HEK293T (cell line): Measurements from ENCODE around the gene CMPK2.

Experiments used
- CTCF ChIA-PET: fragments of 350-600 bp; formaldehyde crosslinking; extraction: SDS; loops from one replicate; lab custom pipeline; 2021; ENCODE audit warnings: antibody characterized with exemption, inconsistent platforms; lab: Yijun Ruan, JAX
- POLR2A ChIA-PET: fragments of 350-600 bp; formaldehyde crosslinking; extraction: SDS; loops from one replicate; lab custom pipeline; 2020; ENCODE audit warnings: antibody characterized with exemption, inconsistent platforms; lab: Yijun Ruan, JAX
- DNase-seq: peaks from one replicate; pipeline ENCODE4 v3.0.0; 2012; ENCODE audit warnings: mixed read lengths; ENCODE audit errors: extremely low spot score
- ARNT ChIP-seq: fragments of 450-650 bp; IDR thresholded peaks from 2 replicates; pipeline ENCODE4 v1.6.1; 2017; ENCODE audit warnings: mild to moderate bottlenecking
- BHLHE40 ChIP-seq: fragments of 450-650 bp; IDR thresholded peaks from 2 replicates; pipeline ENCODE4 v1.6.1; 2016; ENCODE audit warnings: mild to moderate bottlenecking, moderate library complexity, borderline replicate concordance
- CTBP1 ChIP-seq: fragments of 450-650 bp; IDR thresholded peaks from 2 replicates; pipeline ENCODE4 v1.6.1; 2016; ENCODE audit warnings: borderline replicate concordance
- ELF4 ChIP-seq: fragments of 450-650 bp; IDR thresholded peaks from 2 replicates; pipeline ENCODE4 v1.6.1; 2017; ENCODE audit warnings: antibody characterized with exemption
- FOXA1 ChIP-seq: fragments of 450-650 bp; IDR thresholded peaks from 2 replicates; pipeline ENCODE4 v1.6.1; 2016; ENCODE audit warnings: mild to moderate bottlenecking
- FOXK2 ChIP-seq: fragments of 450-650 bp; IDR thresholded peaks from 2 replicates; pipeline ENCODE4 v1.6.1; 2016; ENCODE audit warnings: mild to moderate bottlenecking
- FOXM1 ChIP-seq: fragments of 450-650 bp; IDR thresholded peaks from 2 replicates; pipeline ENCODE4 v1.6.1; 2017; ENCODE audit warnings: mild to moderate bottlenecking, borderline replicate concordance
- HDGF ChIP-seq: fragments of 450-650 bp; IDR thresholded peaks from 2 replicates; pipeline ENCODE4 v1.6.1; 2017; ENCODE audit warnings: antibody characterized with exemption, borderline replicate concordance
- L3MBTL2 ChIP-seq: fragments of 450-650 bp; conservative IDR thresholded peaks from 2 replicates; pipeline ENCODE4 v1.6.1; 2016; ENCODE audit warnings: mild to moderate bottlenecking
- LEF1 ChIP-seq: fragments of 450-650 bp; IDR thresholded peaks from 2 replicates; pipeline ENCODE4 v1.6.1; 2017; ENCODE audit warnings: mild to moderate bottlenecking, borderline replicate concordance
- NFRKB ChIP-seq: fragments of 450-650 bp; IDR thresholded peaks from 2 replicates; pipeline ENCODE4 v1.6.1; 2016; ENCODE audit warnings: mild to moderate bottlenecking, moderate library complexity
- SP1 ChIP-seq: fragments of 450-650 bp; IDR thresholded peaks from 2 replicates; pipeline ENCODE4 v1.6.1; 2017
- SUZ12 ChIP-seq: fragments of 450-650 bp; IDR thresholded peaks from 2 replicates; pipeline ENCODE4 v1.6.1; 2016; ENCODE audit warnings: mild to moderate bottlenecking
- TARDBP ChIP-seq: fragments of 450-650 bp; IDR thresholded peaks from 2 replicates; pipeline ENCODE4 v1.6.1; 2016
- ZNF384 ChIP-seq: fragments of 450-650 bp; IDR thresholded peaks from 2 replicates; pipeline ENCODE4 v1.6.1; 2016
- TF ChIP-seq, protein P1 (sequence below): fragments of 450-650 bp; IDR thresholded peaks from 2 replicates; pipeline ENCODE4 v1.6.1; 2016

Gene CMPK2

DNA sequence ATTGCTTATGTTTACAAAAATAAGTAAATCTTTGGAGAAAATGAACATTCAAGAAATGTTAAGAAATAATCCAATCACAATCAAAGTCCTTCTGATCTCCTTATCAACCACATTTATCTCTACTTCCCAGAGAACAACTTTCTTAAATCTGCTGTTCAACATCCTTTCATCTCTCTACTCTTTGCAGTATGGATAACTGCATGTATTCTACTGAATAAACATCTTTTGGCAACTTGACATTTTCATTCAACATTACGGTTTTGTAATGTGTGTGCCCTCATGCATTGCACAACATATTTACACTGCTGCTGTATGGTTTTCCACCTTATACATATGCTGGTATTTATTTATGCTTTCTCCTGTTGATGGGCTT is 9.2 kb downstream of the CMPK2 start:
- DNase-seq: no peak
- TF ChIP-seq ZNF384 (no peak), CTBP1 (no peak), BHLHE40 (no peak), ELF4 (no peak), FOXM1 (no peak), NFRKB (no peak), SUZ12 (no peak), HDGF (no peak), ARNT (no peak), FOXK2 (no peak), L3MBTL2 (no peak), FOXA1 (no peak), SP1 (no peak), LEF1 (no peak), TARDBP (no peak)
- TF ChIP-seq, protein P1, sequence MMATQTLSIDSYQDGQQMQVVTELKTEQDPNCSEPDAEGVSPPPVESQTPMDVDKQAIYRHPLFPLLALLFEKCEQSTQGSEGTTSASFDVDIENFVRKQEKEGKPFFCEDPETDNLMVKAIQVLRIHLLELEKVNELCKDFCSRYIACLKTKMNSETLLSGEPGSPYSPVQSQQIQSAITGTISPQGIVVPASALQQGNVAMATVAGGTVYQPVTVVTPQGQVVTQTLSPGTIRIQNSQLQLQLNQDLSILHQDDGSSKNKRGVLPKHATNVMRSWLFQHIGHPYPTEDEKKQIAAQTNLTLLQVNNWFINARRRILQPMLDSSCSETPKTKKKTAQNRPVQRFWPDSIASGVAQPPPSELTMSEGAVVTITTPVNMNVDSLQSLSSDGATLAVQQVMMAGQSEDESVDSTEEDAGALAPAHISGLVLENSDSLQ: no peak
- POLR2A ChIA-PET: no interaction called here
- CTCF ChIA-PET: interaction anchor here (0.6 kb wide), 1 partner anchor 41 kb away, joined by 8 read pairs; no protein-coding TSS in a partner anchor

DNA sequence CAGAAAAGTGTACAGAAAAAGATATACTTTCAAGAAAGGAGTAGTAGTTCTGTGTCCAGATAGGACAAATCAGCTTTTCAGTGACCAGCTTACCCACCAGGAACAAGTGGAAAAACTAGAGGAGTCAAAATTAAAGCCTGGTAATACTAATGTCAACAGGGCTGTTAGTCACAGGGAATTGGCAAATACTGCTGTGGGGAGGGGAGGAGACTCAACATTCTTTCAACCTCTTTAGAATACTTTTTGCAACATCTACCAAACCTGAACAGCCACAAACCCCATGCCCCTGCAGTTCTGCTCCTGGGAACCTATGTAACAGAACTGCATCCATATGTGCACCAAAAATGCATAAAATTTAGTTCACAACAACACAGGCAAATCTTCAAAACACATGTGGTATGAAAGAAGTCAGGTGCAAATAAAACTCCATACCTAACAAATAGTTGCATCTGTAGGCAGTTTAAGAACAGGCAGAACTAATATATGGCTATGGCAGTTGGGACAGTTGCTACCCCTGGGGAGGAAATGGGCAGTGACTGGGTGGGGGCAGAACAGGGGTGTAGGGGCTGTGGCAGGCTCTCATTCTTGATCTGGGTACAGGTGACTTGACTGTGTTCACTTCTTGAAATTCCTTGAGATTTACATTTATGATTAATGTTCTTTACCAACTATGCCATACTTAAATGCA is 9.7 kb downstream of the CMPK2 start:
- TF ChIP-seq NFRKB (no peak), FOXA1 (no peak), CTBP1 (no peak), HDGF (no peak), SP1 (no peak), BHLHE40 (no peak), ELF4 (no peak), FOXK2 (no peak), LEF1 (no peak), ZNF384 (no peak), FOXM1 (no peak), L3MBTL2 (no peak), TARDBP (no peak), SUZ12 (no peak), ARNT (no peak)
- TF ChIP-seq, protein P1: no peak
- DNase-seq: no peak
- POLR2A ChIA-PET: no interaction called here
- CTCF ChIA-PET: interaction anchor here (0.6 kb wide), 1 partner anchor 42 kb away, joined by 8 read pairs; no protein-coding TSS in a partner anchor

DNA sequence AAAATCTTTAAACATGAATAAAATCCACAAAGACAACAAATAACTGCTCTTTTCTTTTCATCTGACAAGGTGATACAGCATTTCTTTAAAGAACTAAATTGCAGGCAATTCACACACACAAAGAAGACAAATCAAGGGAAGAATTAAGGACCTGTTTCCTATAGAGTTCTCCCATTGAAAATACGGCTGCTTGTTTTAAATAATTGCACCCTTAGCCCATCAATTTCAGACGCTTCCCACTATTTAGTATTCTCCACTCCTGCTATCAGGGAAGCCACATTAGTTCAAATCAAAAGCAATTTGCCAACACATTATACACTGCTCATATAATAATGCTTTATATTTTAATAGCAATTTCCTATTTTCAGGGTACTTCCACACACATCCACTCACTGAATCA is 11.3 kb downstream of the CMPK2 start:
- CTCF ChIA-PET: interaction anchor here (0.7 kb wide), 1 partner anchor 8 kb away, joined by 4 read pairs; no protein-coding TSS in a partner anchor
- no peak for TF ChIP-seq NFRKB
- TF ChIP-seq FOXK2: no peak
- no peak for TF ChIP-seq ZNF384
- POLR2A ChIA-PET: no interaction called here
- DNase-seq: no peak

DNA sequence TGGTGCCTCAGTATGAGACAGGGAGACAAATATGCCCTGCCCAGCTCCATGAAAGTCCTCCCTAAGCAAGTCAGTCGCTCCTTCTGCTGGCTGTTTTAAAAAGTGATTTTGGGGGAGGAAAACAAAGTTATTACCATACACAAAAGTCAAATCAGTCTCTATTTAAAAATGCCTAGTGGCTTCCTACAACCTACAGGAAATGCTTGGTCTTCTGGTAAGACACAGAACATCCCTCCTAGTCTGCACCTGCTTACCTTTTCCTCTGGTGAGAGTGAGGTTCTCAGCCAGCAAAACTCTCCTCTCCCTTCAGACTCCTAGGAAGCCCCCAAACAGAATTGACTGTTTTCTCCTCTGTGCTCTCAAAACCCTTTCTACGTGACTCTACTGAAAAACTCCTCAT is 13.5 kb downstream of the CMPK2 start:
- DNase-seq: no peak
- no peak for TF ChIP-seq FOXA1
- ChIA-PET CTCF (no interaction called here), POLR2A (no interaction called here)

DNA sequence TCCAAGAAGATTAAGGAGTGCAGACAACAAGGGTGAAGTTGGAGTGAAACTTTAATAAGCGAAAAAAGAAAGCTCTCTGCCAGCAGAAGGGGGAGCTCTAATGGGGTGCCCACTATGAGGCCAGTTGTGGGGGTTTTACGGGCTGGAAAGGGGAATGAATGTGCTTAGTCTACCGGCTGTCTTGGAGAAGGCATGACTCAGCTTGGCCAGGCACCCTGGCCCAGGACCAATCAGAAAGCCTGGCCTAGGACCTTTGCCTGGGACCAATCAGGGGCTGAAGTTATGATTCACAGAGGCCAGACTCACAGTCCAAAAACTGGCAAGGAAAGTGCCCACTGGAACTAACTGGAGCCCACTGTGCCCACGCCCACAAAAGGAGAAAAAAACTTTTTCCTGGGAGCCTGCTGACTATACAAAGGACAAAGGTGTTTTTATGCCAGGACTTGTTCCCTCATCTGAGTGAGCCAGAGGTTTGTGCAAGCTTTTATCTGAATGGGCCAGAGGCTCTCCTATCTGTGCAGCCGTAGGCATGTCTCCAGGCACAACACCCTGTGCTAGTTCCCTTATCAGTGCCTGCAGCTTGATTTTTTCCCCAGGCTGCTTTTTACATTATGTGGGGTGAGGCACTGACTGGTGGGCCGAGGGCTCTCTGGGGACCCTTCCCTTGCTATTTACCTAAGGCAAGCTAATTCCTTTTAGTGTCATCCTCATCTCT is 18.6 kb downstream of the CMPK2 start:
- POLR2A ChIA-PET: no interaction called here
- no peak for TF ChIP-seq FOXM1
- TF ChIP-seq FOXK2: no peak
- TF ChIP-seq CTBP1: no peak
- no peak for TF ChIP-seq L3MBTL2
- no peak for TF ChIP-seq HDGF
- TF ChIP-seq LEF1: no peak
- TF ChIP-seq FOXA1: no peak
- no peak for TF ChIP-seq ELF4
- TF ChIP-seq ARNT: no peak
- TF ChIP-seq BHLHE40: no peak
- no peak for TF ChIP-seq NFRKB
- TF ChIP-seq, protein P1: no peak
- TF ChIP-seq SUZ12: no peak
- no peak for TF ChIP-seq ZNF384
- no peak for TF ChIP-seq SP1
- no peak for TF ChIP-seq TARDBP
- DNase-seq: no peak
- CTCF ChIA-PET: no interaction called here

DNA sequence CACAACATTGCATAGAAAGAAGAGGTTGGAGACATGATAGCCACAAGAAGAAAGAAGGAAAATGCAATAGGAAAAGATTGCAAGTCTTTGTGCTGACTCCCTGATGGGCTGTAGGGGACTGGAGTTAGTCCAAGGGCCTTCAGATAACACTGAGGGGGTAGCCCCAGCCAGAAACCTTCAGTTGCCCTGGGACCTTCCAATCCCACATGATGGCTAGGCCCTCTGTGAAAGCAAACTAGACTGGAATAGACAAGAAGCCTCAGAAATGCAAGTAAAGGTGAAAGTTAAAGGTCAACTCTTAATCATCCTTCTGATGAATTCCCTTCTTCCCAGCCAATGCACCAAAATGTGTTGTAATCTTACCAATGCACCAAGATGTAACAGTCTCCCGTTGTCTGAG is 19.2 kb downstream of the CMPK2 start:
- DNase-seq: no peak
- CTCF ChIA-PET: no interaction called here
- TF ChIP-seq TARDBP: no peak
- no peak for TF ChIP-seq FOXK2
- TF ChIP-seq SUZ12: no peak
- TF ChIP-seq, protein P1: no peak
- TF ChIP-seq ELF4: no peak
- no peak for TF ChIP-seq BHLHE40
- no peak for TF ChIP-seq L3MBTL2
- POLR2A ChIA-PET: no interaction called here
